KBM-7 (cell line): ENCODE measurements around the gene ABLIM3.

ENCODE experiments used
- DNase-seq: peaks from one replicate; pipeline ENCODE4 v3.0.0-alpha.2; 2015
- in situ Hi-C: fragments of 300-500 bp; cut with MboI; formaldehyde crosslinking; loops from 2 replicates; pipeline ENCODE4 v1.14.3; 2020; ENCODE audit warnings: low sequenced_read_pairs, low pct_unique_long_range_greater_than_20kb, mixed read lengths

Gene ABLIM3

GRCh38 chr5:149141224-149141956 is at the start of gene ABLIM3:
Gene ABLIM3, plus strand, starts transcription at chr5:149141493. Its CDS starts 603 bp downstream, at chr5:149142096.
- in situ Hi-C loops = no loop called here
- peak; percentile 82 for DNase-seq

GRCh38 chr5:149093625-149094024 is 47.7 kb upstream of the ABLIM3 start:
- in situ Hi-C loops = no loop called here
- DNase-seq = no peak

DNA sequence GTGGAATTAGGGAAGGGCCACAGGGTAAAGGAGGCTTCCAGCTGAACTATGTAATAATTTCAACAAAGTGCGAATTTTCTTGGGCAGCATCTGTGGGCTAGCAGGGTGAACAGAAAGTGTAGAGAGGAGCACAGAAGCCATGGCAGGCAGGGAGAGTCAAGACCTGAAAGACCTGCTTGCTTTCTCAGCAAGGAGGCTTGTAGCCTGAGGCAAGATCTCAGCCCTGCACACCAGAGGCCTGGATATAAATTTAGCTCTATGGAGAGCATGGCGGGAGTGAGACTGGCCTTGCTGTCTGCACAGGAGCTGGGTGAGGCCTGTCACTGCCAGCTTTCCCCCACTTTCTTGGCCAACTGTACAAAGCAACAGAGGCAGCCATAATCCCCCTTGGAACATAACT is 46.3 kb upstream of the ABLIM3 start:
- in situ Hi-C loops = no loop called here
- DNase-seq = no peak

DNA sequence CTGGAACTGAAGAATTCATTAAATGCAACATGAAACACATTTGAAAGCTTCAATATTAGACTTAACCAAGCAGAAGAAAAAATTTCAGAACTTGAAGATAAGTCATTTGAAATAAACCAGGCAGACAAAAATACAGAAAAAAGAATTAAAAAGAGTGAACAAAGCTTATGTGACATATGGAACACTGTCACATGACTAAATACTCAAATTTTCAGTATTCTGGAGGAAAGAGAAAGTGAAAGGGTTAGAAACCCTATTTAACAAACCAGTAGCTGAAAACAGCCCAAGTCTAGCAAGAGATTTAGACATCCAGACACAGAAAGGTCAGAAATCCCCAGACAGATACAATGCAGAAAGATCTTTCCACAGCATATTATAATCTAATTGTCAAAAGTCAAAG is 41.4 kb upstream of the ABLIM3 start:
- in situ Hi-C loops = loop anchor here (25.0 kb wide), 2 partner anchors 138 to 363 kb away; no protein-coding TSS in a partner anchor
- no peak for DNase-seq

DNA sequence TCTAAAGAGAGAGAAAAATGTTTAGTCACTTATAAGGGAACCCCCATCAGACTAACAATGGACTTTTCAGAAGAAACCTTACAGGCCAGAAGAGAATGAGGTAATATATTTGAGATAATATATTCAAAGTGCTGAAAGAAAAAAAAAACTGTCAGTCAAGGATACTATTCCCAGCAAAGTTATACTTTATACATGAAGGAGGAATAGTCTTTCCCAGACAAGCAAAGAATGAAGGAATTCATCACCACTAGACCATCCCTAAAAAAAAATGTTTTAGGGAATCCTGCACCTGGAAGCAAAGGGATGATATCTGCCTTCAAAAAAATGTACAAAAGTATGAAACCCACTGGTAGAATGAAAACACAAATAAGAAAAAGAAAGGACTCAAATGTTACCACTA is 41.0 kb upstream of the ABLIM3 start:
- no peak for DNase-seq
- in situ Hi-C loops = loop anchor here (25.0 kb wide), 2 partner anchors 138 to 363 kb away; no protein-coding TSS in a partner anchor

DNA sequence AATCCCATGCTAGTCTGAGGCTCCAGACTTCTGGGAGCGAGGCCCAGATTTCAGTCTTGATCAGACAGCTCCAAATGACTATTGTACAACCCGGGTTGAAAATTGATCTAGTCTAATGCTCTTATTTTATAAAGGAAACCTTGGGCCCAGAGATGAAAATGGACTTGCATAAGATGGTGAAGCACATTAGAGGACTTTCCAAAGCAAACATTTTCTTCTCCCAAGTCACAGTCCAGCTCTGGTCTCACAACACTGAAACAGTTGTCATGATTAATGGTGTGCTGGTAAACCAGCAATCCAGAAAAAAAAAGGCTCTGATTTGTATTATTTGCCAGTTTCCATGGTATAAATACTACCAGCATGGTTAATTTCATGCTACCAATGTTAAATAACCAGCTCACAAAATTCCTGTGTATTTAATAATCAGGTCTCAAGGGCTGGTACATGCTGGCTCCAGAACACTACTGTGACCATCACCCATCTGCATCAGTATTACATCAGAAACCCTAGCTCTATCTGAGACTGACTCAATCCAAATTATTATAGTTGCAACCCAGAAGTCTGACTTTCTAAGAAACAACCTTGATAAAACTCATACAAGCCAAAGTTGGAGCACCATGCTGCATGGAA is 32.5 kb upstream of the ABLIM3 start:
- DNase-seq = no peak
- in situ Hi-C loops = loop anchor here (25.0 kb wide), 2 partner anchors 146 to 371 kb away; no protein-coding TSS in a partner anchor

GRCh38 chr5:149110406-149110805 is 30.9 kb upstream of the ABLIM3 start:
- DNase-seq = no peak
- in situ Hi-C loops = loop anchor here (25.0 kb wide), 2 partner anchors 148 to 373 kb away; no protein-coding TSS in a partner anchor

DNA sequence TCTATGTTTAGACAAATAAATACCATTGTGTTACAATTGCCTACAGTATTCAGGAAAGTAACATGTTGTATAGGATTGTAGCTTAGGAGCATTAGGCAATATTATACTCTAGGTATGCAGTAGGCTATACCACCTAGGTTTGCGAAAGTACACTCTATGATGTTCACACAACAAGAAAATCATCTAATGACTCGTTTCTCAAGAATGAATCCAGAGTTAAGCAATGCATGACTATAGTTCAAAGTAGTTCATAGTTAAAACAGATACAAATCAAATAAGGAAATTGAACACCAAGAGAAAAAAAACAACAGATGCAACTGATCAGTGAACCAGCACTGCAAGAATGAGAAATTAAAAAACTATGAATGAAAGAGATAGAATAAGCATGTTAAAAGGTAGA is 27.6 kb upstream of the ABLIM3 start:
- no peak for DNase-seq
- in situ Hi-C loops = loop anchor here (25.0 kb wide), 2 partner anchors 151 to 376 kb away; no protein-coding TSS in a partner anchor

GRCh38 chr5:149114403-149115312 is 26.6 kb upstream of the ABLIM3 start:
- peak; percentile 72 for DNase-seq
- in situ Hi-C loops = loop anchor here (25.0 kb wide), 2 partner anchors 152 to 377 kb away; no protein-coding TSS in a partner anchor

DNA sequence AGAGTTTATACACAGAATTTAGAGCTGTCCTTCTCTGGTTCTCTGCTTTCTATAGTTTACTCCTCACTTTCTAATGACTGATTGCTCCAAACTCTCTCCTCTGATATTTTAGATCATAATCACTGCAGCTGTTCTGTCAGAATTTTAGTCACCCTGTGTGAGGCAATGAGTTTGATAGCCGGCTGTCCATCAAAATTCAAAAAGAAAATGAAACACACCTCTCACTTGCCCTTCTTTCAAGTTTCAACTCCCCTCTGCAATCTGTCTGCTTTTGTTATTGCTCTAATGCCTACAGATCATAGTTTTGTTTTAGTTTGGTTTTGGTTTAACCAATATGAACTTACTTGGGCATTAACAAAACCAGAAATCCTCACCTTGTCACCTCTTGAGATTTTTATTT is 23.3 kb upstream of the ABLIM3 start:
- in situ Hi-C loops = loop anchor here (25.0 kb wide), 2 partner anchors 156 to 381 kb away; no protein-coding TSS in a partner anchor
- DNase-seq = no peak

- DNase-seq = no peak
- in situ Hi-C loops = loop anchor here (25.0 kb wide), 2 partner anchors 156 to 381 kb away; no protein-coding TSS in a partner anchor
These were observed 22.8 kb upstream of the ABLIM3 start for GRCh38 chr5:149118463-149118862.

GRCh38 chr5:149121145-149121544 is 20.1 kb upstream of the ABLIM3 start:
- in situ Hi-C loops = loop anchor here (25.0 kb wide), 2 partner anchors 159 to 384 kb away; no protein-coding TSS in a partner anchor
- DNase-seq = no peak

DNA sequence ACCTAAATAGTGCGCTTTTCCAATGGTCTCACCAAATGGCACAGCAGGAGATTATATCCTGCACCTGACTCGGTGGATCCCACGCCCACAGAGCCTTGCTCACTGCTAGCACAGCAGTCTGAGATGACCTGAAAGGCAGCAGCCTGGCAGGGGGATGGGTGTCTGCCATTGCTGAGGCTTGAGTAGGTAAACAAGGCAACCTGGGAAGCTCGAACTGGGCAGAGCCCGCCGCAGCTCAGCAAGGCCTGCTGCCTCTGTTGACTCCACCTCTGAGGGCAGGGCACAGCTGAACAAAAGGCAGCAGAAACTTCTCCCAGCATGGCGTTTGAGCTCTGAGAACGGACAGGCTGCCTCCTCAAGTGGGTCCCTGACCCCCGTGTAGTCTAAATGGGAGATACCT is 18.1 kb upstream of the ABLIM3 start:
- in situ Hi-C loops = loop anchor here (25.0 kb wide), 2 partner anchors 161 to 386 kb away; no protein-coding TSS in a partner anchor
- DNase-seq = no peak

DNA sequence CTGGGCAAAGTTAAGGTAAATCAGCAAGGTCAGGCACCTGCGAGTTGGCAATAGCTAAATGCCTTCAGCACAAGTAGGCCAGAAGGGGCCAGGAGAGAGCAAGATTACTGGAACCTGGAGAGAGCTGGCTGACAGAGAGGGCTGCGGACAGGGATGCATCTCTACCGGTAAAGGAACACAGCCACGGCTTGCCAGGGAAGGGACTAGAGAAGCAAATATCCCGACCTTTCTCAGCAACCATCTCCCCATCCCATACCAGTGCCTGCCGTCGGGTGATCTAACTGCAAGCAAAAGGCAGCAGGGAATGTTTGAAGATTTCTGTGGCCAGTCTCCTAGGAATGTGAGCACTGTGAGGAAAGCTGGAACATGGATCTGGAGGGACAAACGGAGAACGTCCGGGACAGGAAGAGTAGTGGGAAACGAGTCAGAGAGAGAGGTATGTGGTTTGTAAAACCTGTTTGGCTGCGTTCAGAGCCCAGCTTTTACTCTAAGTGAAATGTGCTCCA is 15.9 kb upstream of the ABLIM3 start:
- DNase-seq = no peak
- in situ Hi-C loops = no loop called here

- DNase-seq = no peak
- in situ Hi-C loops = no loop called here
These were observed 14.4 kb upstream of the ABLIM3 start for GRCh38 chr5:149126906-149127305.

DNA sequence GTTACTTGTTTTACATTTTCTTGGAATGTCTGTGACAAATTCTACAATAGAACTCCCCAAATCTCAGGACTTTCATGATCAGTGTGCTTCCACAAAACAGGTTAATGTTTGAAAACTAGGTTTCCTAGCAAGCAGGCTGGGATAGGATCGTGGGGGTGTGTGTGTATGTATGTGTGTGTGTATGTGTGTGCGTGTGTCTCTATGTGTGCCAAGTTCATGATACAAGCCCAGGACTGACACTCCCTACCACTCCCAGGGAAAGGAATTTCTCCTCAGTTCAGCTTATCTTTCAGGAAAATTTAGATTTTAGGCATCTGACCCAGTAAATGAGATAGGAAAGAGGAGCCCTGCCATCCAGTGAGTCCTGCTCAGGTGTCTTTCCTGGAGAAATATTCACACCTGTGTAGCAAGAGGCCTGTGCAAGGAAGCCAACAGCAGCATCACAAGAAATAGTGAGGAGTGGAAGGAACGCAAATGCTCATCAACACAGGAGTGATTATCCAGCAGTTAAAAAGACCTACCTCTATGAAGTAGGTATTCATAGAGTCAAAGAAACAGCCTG is 13.8 kb upstream of the ABLIM3 start:
- in situ Hi-C loops = no loop called here
- DNase-seq = no peak

DNA sequence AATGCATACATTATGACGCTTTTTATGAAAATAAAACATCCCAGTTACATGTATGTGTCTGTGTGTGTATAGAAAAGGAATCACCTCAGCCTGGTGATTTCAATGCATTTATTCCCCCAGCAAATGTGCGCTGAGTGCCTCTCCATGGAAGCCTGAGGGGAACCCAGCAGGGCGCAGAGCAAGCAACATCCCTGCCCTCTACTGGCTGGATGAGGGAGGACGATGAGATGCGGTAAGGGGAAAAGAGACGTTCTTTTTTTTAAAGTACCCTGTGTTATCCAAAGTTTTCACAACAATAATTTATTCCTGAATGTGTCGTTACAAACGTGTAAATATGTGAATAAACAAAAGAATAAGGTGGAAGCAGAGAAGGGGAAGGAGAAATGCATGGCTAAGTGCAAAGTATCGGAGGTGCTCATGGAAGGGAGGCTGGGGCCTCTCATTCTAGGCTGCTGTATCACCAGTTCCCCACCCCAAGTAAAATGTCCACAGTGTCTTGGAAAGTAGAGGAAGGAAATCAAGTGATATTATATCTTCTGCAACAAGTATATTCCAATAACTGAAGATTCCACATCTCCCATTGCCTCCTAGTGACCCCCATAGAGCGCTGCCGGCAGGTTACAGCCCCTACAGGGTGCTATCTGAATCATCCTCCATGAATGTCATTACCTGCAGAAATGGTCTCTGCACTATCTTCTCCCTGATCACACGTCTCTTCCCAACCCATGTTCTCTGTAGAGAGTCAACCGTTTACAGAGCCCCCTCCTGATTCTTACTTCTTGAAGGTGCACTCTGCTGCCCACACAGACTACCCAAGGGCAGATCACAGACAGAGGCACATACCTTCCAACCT is 13.0 kb upstream of the ABLIM3 start:
- in situ Hi-C loops = no loop called here
- DNase-seq = peak; percentile 43

- in situ Hi-C loops = no loop called here
These were observed 12.1 kb upstream of the ABLIM3 start for GRCh38 chr5:149129181-149129580.

More at GRCh38 chr5:149129181-149129580, 12.1 kb upstream of the ABLIM3 start:
- DNase-seq = no peak
